Measurements from ENCODE around the gene TMEM184A.
A peak's percentile ranks its signal among the peaks of the same experiment; 100 is the strongest.

The TMEM184A gene

DNA sequence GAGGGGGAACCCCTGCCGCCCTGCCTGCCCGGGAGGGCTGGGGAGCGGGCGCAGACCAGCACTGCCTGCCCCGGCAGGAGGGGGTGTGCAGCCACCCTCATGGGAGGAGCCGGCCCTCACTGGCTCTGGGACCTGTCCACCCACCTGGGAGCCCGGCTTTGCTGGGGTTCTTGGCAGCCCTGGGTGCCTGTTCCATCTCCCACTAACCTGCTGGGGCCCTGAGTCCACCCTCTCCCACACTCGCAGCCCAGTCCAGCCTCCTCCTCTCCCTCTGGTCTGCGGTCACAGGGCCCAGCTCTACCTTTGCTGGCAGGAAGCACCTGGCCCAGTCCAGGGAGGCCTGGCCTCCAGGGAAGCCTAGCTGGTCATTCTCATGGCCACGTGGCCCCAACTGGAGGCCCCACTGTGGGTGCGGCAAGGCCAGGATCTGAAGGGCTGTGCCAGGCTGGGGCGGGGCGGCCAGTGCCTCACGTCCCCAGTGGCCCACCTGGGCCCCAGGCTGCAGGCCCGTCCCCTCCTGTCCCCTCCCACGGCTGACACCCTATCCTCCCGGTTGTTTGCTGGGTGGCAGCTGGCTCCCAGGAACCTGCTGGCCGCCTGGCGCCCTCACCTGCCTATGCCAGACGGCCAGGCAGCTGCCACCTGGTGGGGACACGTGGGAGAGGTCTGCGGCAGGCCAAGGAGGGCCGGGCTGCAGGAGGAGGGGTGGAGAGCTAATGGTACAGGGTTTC lies at the start of gene TMEM184A:
TSS of gene TMEM184A (minus strand) at position 393 of the 731 bp plus-strand sequence. CDS start 721 bp downstream, outside the sequence.
- no peak within 1 kb of the TSS for H3K9ac ChIP-seq (ENCODE audit: low read depth, low read length)
- peaks cover 11% of the 10 kb centered on the region for H3K4me1 ChIP-seq (ENCODE audit: control insufficient read depth, insufficient read depth, low read length)
- H3K9me3 ChIP-seq (ENCODE audit: control insufficient read depth, insufficient read depth, low read length), result no peaks in the 10 kb centered on the region
- H3K27ac ChIP-seq (ENCODE audit: low read depth, low read length), result peak within 1 kb of the TSS; percentile 65
- H3K27me3 ChIP-seq (ENCODE audit: control insufficient read depth, insufficient read depth, low read length), result no peaks in the 10 kb centered on the region
- H3K4me3 ChIP-seq (ENCODE audit: low read depth, low read length), result no peak within 1 kb of the TSS
- no peaks in the 10 kb centered on the region for H3K36me3 ChIP-seq (ENCODE audit: control insufficient read depth, insufficient read depth, low read length)

DNA sequence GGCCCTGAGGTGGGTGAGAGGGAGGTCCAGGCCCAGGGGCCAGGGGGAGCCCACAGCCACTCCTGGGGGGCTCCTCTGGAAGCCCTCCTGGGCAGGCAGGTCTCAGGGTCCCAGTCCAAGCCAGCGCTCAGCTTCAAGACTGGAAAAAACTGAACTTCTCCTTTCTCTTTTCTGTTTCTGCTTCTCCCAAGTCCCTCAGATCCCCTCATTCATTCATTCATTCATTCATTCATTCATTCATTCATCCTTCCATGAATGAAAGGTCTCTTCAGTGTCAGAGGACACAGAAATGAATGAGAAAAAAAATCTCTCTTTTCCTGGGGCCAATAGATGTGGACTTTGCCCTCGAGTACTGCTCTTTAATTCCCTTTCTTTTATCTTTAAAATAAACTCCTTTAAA lies 48.4 kb upstream of the TMEM184A start:
- no peak overlapping the region for H3K4me3 ChIP-seq (ENCODE audit: low read depth, low read length)
- H3K27ac ChIP-seq (ENCODE audit: low read depth, low read length), result no peak overlapping the region
- H3K27me3 ChIP-seq (ENCODE audit: control insufficient read depth, insufficient read depth, low read length), result no peaks in the 10 kb centered on the region
- H3K4me1 ChIP-seq (ENCODE audit: control insufficient read depth, insufficient read depth, low read length), result no peaks in the 10 kb centered on the region; the same call in 1 of the 2 replicates
- H3K36me3 ChIP-seq (ENCODE audit: control insufficient read depth, insufficient read depth, low read length), result no peaks in the 10 kb centered on the region
- no peaks in the 10 kb centered on the region for H3K9me3 ChIP-seq (ENCODE audit: control insufficient read depth, insufficient read depth, low read length)
- no peak overlapping the region for H3K9ac ChIP-seq (ENCODE audit: low read depth, low read length)

DNA sequence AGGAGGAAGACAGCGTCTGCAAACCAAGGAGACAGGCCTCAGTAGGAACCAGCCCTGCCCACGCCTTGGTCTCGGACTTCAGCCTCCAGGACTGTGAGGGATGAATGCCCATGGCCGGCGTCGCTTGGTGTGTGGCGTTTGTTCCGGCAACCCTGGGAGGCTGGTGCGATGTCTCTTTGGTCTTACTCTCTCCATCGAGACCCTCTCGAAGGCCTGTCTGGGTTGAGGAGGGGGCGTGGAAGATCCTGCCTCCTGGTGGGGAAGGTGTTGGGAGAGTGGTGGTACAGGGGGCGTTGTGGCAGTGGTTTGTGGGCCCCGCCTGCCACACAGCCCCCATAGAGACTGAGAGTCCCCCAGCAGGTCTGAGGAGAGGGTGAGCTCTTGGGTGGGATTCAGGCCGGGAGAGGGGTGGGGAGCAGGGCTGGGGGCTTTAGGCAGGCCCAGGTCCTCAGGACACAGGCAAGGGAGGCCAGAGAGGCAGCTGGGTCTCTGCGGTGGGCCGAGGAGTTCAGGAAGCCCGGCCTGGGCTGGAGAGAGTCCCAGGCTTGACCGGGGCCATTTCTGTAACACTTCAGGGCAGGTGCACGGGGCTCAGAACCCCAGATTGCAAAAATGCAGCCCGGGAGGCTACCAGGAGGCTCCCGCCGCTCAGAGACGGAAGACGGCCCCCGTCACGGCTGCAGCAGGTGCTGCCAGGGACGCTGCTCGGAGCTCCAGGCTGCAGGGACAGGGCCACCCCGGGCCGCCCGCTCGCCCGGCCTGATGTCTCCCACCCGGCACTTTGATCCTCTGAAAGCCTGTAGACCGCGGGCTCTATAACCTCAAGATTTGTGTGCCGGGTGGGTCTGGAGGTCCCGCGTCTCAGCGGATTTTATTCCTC lies 47.6 kb upstream of the TMEM184A start:
- Histone ChIP-seq H3K27me3 (ENCODE audit: control insufficient read depth, insufficient read depth, low read length) (no peaks in the 10 kb centered on the region), H3K9ac (ENCODE audit: low read depth, low read length) (no peak overlapping the region), H3K4me3 (ENCODE audit: low read depth, low read length) (no peak overlapping the region), H3K4me1 (ENCODE audit: control insufficient read depth, insufficient read depth, low read length) (no peaks in the 10 kb centered on the region; the same call in 1 of the 2 replicates), H3K27ac (ENCODE audit: low read depth, low read length) (no peak overlapping the region), H3K36me3 (ENCODE audit: control insufficient read depth, insufficient read depth, low read length) (no peaks in the 10 kb centered on the region), H3K9me3 (ENCODE audit: control insufficient read depth, insufficient read depth, low read length) (no peaks in the 10 kb centered on the region)

- Histone ChIP-seq H3K4me1 (ENCODE audit: control insufficient read depth, insufficient read depth, low read length) (no peaks in the 10 kb centered on the region; the same call in 1 of the 2 replicates), H3K9me3 (ENCODE audit: control insufficient read depth, insufficient read depth, low read length) (no peaks in the 10 kb centered on the region), H3K9ac (ENCODE audit: low read depth, low read length) (no peak overlapping the region), H3K27ac (ENCODE audit: low read depth, low read length) (no peak overlapping the region), H3K4me3 (ENCODE audit: low read depth, low read length) (no peak overlapping the region), H3K36me3 (ENCODE audit: control insufficient read depth, insufficient read depth, low read length) (no peaks in the 10 kb centered on the region), H3K27me3 (ENCODE audit: control insufficient read depth, insufficient read depth, low read length) (no peaks in the 10 kb centered on the region)
Observed at GRCh38 chr7:1602386-1602785, 46.4 kb upstream of the TMEM184A start.

GRCh38 chr7:1601956-1602355 lies 46.0 kb upstream of the TMEM184A start:
- Histone ChIP-seq H3K27ac (ENCODE audit: low read depth, low read length) (no peak overlapping the region), H3K36me3 (ENCODE audit: control insufficient read depth, insufficient read depth, low read length) (no peaks in the 10 kb centered on the region), H3K9ac (ENCODE audit: low read depth, low read length) (no peak overlapping the region), H3K4me3 (ENCODE audit: low read depth, low read length) (no peak overlapping the region), H3K4me1 (ENCODE audit: control insufficient read depth, insufficient read depth, low read length) (no peaks in the 10 kb centered on the region), H3K27me3 (ENCODE audit: control insufficient read depth, insufficient read depth, low read length) (no peaks in the 10 kb centered on the region), H3K9me3 (ENCODE audit: control insufficient read depth, insufficient read depth, low read length) (no peaks in the 10 kb centered on the region)

GRCh38 chr7:1599640-1600395 lies 43.8 kb upstream of the TMEM184A start:
- H3K36me3 ChIP-seq (ENCODE audit: control insufficient read depth, insufficient read depth, low read length), result no peaks in the 10 kb centered on the region
- H3K4me3 ChIP-seq (ENCODE audit: low read depth, low read length), result no peak overlapping the region
- no peak overlapping the region for H3K27ac ChIP-seq (ENCODE audit: low read depth, low read length)
- H3K4me1 ChIP-seq (ENCODE audit: control insufficient read depth, insufficient read depth, low read length), result no peaks in the 10 kb centered on the region
- no peaks in the 10 kb centered on the region for H3K9me3 ChIP-seq (ENCODE audit: control insufficient read depth, insufficient read depth, low read length)
- no peaks in the 10 kb centered on the region for H3K27me3 ChIP-seq (ENCODE audit: control insufficient read depth, insufficient read depth, low read length)
- no peak overlapping the region for H3K9ac ChIP-seq (ENCODE audit: low read depth, low read length)

GRCh38 chr7:1598961-1599639 lies 43.1 kb upstream of the TMEM184A start:
- H3K9me3 ChIP-seq (ENCODE audit: control insufficient read depth, insufficient read depth, low read length), result no peaks in the 10 kb centered on the region
- no peak overlapping the region for H3K27ac ChIP-seq (ENCODE audit: low read depth, low read length)
- no peaks in the 10 kb centered on the region for H3K36me3 ChIP-seq (ENCODE audit: control insufficient read depth, insufficient read depth, low read length)
- no peaks in the 10 kb centered on the region for H3K27me3 ChIP-seq (ENCODE audit: control insufficient read depth, insufficient read depth, low read length)
- no peak overlapping the region for H3K4me3 ChIP-seq (ENCODE audit: low read depth, low read length)
- H3K9ac ChIP-seq (ENCODE audit: low read depth, low read length), result no peak overlapping the region
- H3K4me1 ChIP-seq (ENCODE audit: control insufficient read depth, insufficient read depth, low read length), result no peaks in the 10 kb centered on the region

- H3K27me3 ChIP-seq (ENCODE audit: control insufficient read depth, insufficient read depth, low read length), result no peaks in the 10 kb centered on the region
- no peaks in the 10 kb centered on the region for H3K9me3 ChIP-seq (ENCODE audit: control insufficient read depth, insufficient read depth, low read length)
- H3K27ac ChIP-seq (ENCODE audit: low read depth, low read length), result no peak overlapping the region
- H3K36me3 ChIP-seq (ENCODE audit: control insufficient read depth, insufficient read depth, low read length), result no peaks in the 10 kb centered on the region
- H3K9ac ChIP-seq (ENCODE audit: low read depth, low read length), result no peak overlapping the region
- H3K4me1 ChIP-seq (ENCODE audit: control insufficient read depth, insufficient read depth, low read length), result no peaks in the 10 kb centered on the region
- H3K4me3 ChIP-seq (ENCODE audit: low read depth, low read length), result no peak overlapping the region
Observed at GRCh38 chr7:1598286-1598685, 42.3 kb upstream of the TMEM184A start.

DNA sequence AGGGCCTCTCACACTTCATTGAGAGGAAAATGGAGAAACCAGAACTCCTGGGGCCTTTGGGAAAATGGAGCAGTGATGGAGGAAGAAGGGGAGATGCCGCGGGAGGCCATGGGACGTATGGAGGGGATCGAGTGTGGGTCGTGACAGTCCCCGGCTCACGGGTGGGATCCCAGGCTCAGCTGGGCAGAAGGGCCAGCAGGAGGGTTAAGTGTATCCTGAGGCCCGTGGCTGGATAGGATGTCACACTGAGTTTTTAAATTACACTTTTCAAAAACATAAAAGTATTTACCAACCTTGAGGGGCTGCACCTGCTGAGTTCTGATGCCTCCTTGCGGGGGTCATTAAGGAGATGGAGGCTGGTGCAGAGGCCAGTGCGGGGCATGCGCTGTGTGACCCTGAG lies 41.8 kb upstream of the TMEM184A start:
- Histone ChIP-seq H3K36me3 (ENCODE audit: control insufficient read depth, insufficient read depth, low read length) (no peaks in the 10 kb centered on the region), H3K4me3 (ENCODE audit: low read depth, low read length) (no peak overlapping the region), H3K27ac (ENCODE audit: low read depth, low read length) (no peak overlapping the region), H3K27me3 (ENCODE audit: control insufficient read depth, insufficient read depth, low read length) (no peaks in the 10 kb centered on the region), H3K9ac (ENCODE audit: low read depth, low read length) (no peak overlapping the region), H3K9me3 (ENCODE audit: control insufficient read depth, insufficient read depth, low read length) (no peaks in the 10 kb centered on the region), H3K4me1 (ENCODE audit: control insufficient read depth, insufficient read depth, low read length) (no peaks in the 10 kb centered on the region)

- no peaks in the 10 kb centered on the region for H3K36me3 ChIP-seq (ENCODE audit: control insufficient read depth, insufficient read depth, low read length)
- H3K4me3 ChIP-seq (ENCODE audit: low read depth, low read length), result no peak overlapping the region
- H3K27me3 ChIP-seq (ENCODE audit: control insufficient read depth, insufficient read depth, low read length), result no peaks in the 10 kb centered on the region
- no peaks in the 10 kb centered on the region for H3K4me1 ChIP-seq (ENCODE audit: control insufficient read depth, insufficient read depth, low read length)
- no peak overlapping the region for H3K9ac ChIP-seq (ENCODE audit: low read depth, low read length)
- no peaks in the 10 kb centered on the region for H3K9me3 ChIP-seq (ENCODE audit: control insufficient read depth, insufficient read depth, low read length)
- no peak overlapping the region for H3K27ac ChIP-seq (ENCODE audit: low read depth, low read length)
Observed at GRCh38 chr7:1597066-1597760, 41.2 kb upstream of the TMEM184A start.

Measured in HUES48 (cell line).